ENCODE measurements around the gene ARF6. TPM values are rescaled to one million over a fixed set of nuclear protein-coding genes. Genes with fewer than 3 reads are reported as not detected.
"Not testable (repeated sequence)": the region's sequence is repeated elsewhere in the genome, so short reads cannot be mapped to it uniquely, and the experiment has no call there.

Gene ARF6
- 20.9 TPM for total RNA-seq

DNA sequence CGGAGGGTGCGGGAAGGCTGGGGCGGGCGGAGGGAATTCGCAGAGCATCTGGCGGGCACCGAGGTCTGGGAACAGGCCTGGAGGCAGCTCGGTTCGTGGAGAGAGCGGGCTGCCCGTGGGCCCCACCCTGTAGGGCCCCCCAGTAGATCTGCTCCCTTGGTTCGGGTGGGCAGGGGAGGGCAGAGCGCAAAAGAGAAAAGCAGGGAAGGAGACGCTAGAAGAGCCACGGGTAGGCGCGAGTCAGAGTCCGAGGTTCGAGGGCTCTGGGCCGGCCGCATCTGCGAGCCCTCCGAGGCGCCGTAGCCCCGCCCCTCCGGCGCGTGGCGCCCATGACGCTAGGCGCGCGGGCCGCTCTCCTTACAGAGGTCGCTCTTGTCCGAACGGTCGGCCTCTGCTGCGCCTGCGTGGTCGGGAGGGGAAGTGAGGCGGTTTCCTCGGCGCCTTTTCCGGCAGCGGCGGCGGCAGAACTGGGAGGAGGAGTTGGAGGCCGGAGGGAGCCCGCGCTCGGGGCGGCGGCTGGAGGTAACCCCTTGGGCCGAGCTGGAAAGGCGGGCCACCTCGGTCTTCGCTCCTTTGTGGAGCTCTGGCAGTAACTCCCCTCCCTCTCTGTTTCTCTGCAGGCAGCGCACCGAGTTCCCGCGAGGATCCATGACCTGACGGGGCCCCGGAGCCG lies at the start of gene ARF6:
TSS of gene ARF6 (plus strand) at position 447 of the 673 bp plus-strand sequence. CDS start 655 bp downstream, outside the sequence.
- DNase-seq (ENCODE audit: low spot score) (peak; percentile 99), ATAC-seq (peak; percentile 94)

DNA sequence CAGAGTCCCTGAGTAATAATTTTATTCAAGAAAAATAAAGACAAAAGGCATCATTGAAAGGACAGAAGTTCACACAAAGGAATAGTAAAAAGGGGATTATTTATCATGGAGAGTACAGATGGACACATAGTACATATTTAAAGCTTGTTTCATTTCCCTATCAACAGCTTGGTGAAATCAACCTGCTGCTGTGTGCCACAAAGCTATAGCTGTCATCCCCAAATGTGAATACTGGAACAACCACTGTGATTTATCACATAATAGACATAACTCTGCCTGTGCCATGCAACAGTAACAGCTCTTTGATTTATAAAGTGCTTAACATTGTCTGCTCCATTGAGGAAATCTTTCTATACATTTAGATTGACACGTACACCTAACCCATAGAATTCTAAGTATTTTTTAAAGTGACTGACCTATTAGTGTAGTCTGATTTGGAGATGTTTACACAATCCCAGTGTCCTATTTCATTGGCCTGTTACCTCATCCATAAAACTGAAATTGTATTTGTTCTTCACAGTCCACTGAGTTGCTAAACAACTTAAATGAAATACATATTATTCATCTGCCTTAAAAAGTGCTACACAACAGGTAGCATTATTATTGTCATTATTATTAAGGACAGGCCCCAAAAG lies 43.6 kb upstream of the ARF6 start:
- ATAC-seq: no peak

DNA sequence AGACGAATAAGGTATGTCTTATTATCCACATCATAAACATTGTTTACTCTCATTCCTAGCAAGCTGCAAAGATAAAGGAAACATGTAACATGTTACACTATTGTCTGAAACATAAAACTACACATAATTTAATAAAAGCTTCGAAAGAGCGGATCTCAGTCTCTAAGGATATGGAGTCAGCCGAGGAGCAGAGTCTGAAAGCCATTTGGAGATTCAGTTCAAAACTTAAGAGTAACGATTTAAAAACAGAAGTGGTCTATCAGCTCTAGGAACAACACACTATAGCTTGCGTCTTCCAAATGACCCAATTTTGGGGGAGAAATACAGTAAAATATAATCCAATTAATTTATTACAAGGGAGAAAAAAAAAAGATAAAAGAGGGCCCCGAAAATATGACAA lies 41.1 kb upstream of the ARF6 start:
- ATAC-seq (no peak), DNase-seq (ENCODE audit: low spot score) (no peak)

More for the DNA sequence above, 43.6 kb upstream of the ARF6 start:
- no peak for DNase-seq (ENCODE audit: low spot score)

DNA sequence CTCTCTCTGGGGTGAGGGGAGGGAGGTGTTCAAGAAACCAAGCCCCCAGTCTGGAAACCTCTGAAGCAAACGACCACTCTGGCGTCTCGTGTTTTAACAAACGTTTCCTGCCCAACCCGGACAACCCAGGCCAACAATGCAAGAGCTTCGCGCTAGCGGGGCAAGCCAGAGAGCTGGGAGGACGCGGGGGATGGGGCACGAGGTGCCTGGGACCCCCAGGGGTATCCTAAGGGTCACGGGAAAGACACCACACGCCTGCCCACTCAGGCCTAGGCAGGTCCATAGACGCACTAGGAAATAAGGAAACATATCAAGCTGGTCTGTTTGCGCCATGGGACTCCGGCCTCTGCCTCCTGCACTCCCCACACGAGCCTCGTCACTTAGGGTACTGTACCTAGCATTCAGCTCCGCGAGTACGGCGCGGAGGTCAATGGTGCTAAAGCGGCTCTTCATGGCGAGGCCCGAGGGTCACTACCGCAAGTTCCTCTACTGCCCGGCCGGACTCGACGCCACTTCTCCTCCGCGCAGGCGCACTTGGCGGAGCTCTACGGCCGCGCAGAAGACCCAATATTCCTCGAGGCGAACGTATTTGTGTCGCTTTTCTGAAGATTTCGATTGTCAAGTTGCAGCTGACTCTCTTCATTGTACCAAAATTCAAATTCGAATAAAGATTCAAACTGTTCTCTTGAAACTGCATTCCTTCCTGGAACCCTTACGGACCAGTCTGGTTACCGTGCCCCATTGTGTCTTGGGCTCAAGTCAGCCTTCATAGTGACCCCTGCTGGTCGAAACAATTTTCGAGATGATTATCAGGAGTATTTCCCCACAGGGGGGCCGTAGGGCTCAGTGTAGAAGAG lies 40.4 kb upstream of the ARF6 start, which contains the start of gene NEMF:
TSS of gene NEMF (minus strand) at position 488 of the 857 bp plus-strand sequence. CDS start at position 453, 35 bp downstream.
- peak; percentile 86 for ATAC-seq

DNA sequence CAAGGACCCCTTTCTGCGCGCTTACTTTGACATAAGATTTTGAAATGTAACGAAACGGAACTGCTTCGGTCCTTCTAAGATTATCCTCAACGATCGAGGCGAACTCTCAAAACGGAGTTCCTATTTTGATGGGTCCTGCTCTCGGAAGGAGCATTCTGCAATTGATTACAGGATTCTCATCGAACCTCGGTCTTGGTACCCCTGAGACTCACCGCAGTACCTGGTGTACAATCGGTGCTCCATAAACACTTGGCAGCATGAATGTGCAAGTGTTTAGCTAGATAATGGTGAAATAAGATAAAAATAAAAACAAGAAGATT lies 39.8 kb upstream of the ARF6 start:
- DNase-seq (ENCODE audit: low spot score) (no peak), ATAC-seq (peak; percentile 15)

More for the DNA sequence above, 40.4 kb upstream of the ARF6 start, which contains the start of gene NEMF:
- DNase-seq (ENCODE audit: low spot score): peak; percentile 92

DNA sequence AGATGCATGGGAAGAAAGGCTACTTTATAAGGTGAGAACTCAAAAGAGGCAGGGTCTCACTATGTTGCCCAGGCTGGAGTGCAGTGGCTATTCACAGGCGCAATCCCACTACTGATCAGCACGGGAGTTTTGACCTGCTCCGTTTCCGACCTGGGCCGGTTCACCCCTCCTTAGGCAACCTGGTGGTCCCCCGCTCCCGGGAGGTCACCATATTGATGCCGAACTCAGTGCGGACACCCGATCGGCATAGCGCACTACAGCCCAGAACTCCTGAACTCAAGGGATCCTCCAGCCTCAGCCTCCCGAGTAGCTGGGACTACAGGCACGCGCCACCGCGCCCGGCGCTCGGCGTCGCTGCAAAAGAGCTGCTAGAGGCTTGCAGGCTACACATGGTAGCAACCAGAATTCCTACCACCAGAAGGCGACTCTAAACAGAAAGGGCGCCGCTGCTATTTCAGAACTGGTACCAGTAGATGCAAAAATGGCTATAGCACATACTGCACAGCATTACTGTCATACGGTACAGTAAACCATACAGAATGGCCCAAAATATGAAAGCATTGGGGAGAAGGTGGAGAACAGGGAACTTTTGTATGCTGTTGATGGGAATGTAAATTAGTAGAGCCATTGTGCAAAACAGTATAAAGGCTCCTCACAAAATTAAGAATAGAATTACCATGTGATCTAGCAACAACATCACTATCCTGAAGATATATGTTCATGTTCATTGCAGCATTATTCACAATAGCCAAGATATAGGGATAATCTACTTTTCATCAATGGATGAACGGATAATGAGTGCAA lies 39.1 kb upstream of the ARF6 start:
- ATAC-seq: peak; percentile 79
- DNase-seq (ENCODE audit: low spot score): peak; percentile 78

- no peak for ATAC-seq
- no peak for DNase-seq (ENCODE audit: low spot score)
These were observed 35.4 kb upstream of the ARF6 start for GRCh38 chr14:49857427-49858003.

GRCh38 chr14:49858383-49858782 lies 34.5 kb upstream of the ARF6 start:
- ATAC-seq: no peak
- DNase-seq (ENCODE audit: low spot score): no peak

- ATAC-seq (no peak), DNase-seq (ENCODE audit: low spot score) (no peak)
These were observed 31.7 kb upstream of the ARF6 start for GRCh38 chr14:49860988-49861698.

- DNase-seq (ENCODE audit: low spot score) (peak; percentile 74), ATAC-seq (peak; percentile 43)
These were observed 31.2 kb upstream of the ARF6 start for GRCh38 chr14:49861699-49862088.

DNA sequence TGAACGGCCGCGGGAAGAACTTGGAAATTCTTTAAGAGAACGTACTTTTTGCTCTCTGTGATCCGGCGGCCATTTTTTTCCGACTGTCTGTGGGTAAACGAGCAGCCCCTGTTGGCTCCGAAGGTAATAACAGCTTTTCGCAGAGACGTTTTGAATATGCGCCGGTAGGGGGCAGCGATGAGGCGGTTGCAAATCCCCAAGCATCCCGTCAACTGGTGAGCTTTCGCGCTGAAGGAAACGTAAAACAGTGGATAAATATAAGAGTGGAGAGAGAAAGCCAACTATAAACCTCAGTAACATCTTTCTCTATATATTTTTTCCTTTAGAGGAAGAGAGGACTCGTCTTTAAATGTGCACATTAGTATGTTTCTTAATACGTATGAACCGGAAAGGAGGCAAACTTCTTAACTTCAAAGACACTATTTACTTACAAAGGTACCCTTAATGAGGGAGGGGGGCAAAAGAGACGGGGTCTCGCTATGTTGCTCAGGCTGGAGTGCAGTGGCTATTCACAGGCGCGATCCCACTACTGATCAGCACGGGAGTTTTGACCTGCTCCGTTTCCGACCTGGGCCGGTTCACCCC lies 30.7 kb upstream of the ARF6 start:
- peak; percentile 80 for ATAC-seq
- peak; percentile 86 for DNase-seq (ENCODE audit: low spot score)

DNA sequence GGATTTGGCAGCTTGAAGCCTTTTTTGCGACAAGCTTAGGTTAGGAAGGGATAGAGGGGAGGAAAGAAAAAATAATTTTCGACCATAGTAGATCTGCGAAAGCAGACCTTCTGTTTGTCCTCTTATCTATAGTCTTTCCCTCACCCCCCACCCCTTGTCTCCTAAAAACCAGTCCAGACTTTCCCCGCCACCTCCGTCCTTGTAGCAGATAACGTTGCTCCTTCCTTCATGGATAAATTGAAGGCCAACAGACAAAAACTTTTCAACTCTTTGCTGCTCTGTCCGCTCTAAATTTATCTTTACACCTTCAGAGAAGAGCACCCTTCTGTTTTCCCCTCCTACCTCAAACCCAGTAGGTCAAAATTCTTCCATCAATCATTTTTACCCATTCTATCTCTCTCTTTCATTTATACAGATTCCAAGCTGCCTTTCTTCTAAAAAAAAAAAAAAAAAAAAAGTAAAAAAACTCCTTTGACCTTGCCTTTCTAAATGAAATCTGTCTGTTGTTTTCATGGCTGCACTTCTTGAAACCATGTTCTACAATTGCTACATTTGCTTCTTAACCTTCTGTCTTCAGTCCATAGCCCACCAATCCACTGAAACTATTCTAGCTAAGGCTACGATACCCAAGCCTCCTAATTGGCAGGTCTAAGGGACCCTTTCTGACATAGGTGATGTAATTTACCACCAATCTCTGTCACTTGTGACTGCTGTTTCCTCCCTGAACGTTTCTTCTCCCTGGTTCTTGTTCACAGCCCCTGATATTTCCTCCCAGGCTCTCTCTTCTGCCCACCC lies 29.2 kb upstream of the ARF6 start:
- ATAC-seq (no peak), DNase-seq (ENCODE audit: low spot score) (no peak)

DNA sequence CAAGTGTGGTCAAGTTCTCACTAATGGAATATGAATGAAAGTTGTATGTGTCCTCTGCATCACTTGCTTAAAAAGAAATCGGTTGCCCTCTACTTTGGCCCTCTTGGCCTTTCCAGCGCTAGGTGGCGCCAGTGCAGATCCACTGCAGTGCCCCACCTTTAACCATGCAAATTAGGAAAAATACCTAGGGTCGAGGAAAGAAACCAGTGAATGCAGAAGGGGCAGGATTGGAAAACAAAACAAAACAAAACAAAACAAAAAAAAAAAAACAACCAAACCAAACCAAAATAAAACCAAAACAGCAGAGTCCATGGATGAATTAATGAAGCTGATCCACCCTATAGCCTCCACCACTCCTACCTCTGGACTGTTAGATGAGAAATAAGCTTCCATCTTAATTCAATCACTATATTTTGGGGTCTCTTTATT lies 27.4 kb upstream of the ARF6 start:
- DNase-seq (ENCODE audit: low spot score) (peak; percentile 76), ATAC-seq (peak; percentile 11)

- ATAC-seq (peak; percentile 94), DNase-seq (ENCODE audit: low spot score) (peak; percentile 98)
These were observed 24.8 kb upstream of the ARF6 start for GRCh38 chr14:49867831-49868719.

GRCh38 chr14:49868720-49869114 lies 24.2 kb upstream of the ARF6 start:
- DNase-seq (ENCODE audit: low spot score) (no peak), ATAC-seq (no peak)

DNA sequence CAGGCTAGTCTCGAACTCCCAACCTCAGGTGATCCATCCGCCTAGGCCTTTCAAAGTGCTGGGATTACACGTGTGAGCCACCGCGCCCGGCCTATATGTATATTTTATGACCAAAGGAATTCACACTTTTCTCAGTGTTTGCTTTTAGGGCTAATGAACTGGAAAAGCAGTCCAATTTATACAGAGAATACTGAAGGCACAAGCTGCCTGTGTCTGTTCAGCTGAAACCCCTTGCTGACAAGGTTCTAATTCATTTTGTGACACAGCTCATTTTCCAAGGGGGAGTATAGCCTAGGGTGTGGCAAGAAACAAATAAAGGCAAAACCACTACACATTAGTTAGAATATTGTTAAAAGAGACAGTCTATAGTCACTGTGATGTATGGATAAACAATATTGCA lies 22.0 kb upstream of the ARF6 start:
- DNase-seq (ENCODE audit: low spot score): no peak
- no peak for ATAC-seq

- not testable (repeated sequence) for ATAC-seq; DNase-seq (ENCODE audit: low spot score)
These were observed 19.3 kb upstream of the ARF6 start for GRCh38 chr14:49873548-49873947.
